Stomach (tissue), 4 donors: ENCODE measurements around the gene CELSR1.

Source experiments
- EP300 ChIP-seq: sonication (generic); formaldehyde crosslinking; IDR thresholded peaks from one replicate; pipeline ENCODE4 v1.6.1; 2017; ENCODE audit warnings: antibody characterized with exemption
- POLR2A ChIP-seq, 4 donors: fragments of 450-650 bp; IDR thresholded peaks; one replicate each; pipeline ENCODE4 v1.6.1; 2016; ENCODE audit warnings: antibody characterized with exemption in 4 of 4, control low read depth in 2 of 4, mild to moderate bottlenecking in 1 of 4, moderate library complexity in 1 of 4
- TF ChIP-seq, protein P1 (sequence below), 7 experiments: fragments of 450-650 bp in 4 of 7; fragments of 200-600 bp in 3 of 7; sonication (generic) in 3 of 7; IDR thresholded peaks; one replicate each; pipeline ENCODE4 v1.5.1; 2016 to 2019; ENCODE audit warnings: antibody characterized with exemption in 7 of 7, control low read depth in 2 of 7, mild to moderate bottlenecking in 1 of 7

DNA sequence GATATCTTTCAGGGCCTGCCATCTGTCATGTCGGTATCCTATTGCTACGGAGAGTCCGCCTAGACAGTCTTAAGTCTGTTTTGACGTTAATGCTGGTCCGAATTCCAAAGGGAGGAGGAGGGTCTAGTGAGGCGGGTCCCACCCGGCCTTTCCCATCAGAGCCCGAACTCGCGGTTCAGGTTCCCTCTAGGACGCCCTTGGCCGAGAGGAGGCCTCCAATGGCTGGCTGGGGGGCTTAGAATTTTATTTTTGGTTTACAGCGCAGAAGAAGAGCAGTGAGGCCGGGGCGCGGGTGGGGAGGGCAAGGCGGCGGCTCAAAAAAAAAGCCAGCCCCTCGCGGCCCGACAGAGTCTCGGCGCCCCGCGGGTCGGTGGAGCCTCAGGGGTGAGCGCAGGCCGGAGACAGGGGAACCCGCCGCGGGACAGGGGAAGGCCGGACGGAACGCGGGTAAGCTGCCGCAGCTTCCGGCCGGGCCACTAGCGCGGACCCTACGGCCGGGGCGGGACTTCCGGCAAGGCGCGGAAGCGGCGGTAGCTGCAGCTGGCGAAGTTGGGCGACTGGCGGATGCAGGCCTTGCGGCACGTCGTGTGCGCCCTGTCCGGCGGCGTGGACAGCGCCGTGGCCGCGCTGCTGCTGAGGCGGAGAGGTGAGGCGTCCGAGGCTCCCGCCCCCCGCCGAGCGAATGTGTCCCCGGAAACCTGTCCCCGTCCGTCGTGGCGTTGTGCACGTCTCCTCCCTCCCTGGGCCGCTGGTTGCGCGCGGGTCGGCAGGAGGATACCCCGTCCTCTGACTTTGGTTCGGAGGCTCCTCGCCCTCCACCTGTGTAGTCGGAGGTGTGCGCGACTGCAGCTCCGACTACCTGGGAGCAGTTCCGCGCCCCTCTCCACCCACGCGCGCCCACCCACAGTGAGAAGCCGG is 202.0 kb downstream of the CELSR1 start, which contains the start of gene TRMU:
- TF ChIP-seq, protein P1, sequence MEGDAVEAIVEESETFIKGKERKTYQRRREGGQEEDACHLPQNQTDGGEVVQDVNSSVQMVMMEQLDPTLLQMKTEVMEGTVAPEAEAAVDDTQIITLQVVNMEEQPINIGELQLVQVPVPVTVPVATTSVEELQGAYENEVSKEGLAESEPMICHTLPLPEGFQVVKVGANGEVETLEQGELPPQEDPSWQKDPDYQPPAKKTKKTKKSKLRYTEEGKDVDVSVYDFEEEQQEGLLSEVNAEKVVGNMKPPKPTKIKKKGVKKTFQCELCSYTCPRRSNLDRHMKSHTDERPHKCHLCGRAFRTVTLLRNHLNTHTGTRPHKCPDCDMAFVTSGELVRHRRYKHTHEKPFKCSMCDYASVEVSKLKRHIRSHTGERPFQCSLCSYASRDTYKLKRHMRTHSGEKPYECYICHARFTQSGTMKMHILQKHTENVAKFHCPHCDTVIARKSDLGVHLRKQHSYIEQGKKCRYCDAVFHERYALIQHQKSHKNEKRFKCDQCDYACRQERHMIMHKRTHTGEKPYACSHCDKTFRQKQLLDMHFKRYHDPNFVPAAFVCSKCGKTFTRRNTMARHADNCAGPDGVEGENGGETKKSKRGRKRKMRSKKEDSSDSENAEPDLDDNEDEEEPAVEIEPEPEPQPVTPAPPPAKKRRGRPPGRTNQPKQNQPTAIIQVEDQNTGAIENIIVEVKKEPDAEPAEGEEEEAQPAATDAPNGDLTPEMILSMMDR (IDR thresholded peaks at IDR 0.05): no peak
- no peak for TF ChIP-seq EP300
- peak in 1 of 4 donors; percentile 37 for TF ChIP-seq POLR2A (IDR thresholded peaks at IDR 0.05)
